ENCODE results near the gene CYP4B1.
"Not testable (repeated sequence)": the region's sequence is repeated elsewhere in the genome, so short reads cannot be mapped to it uniquely, and the experiment has no call there.

Gene CYP4B1

GRCh38 chr1:46816930-46817329 is 18.1 kb downstream of the CYP4B1 start:
- no peak for DNase-seq

GRCh38 chr1:46817814-46818213 is 19.0 kb downstream of the CYP4B1 start:
- DNase-seq: no peak

GRCh38 chr1:46818591-46818990 is 19.7 kb downstream of the CYP4B1 start:
- DNase-seq: no peak

GRCh38 chr1:46819335-46819734 is 20.5 kb downstream of the CYP4B1 start:
- no peak for DNase-seq

GRCh38 chr1:46820076-46820475 is 21.2 kb downstream of the CYP4B1 start:
- DNase-seq: no peak

GRCh38 chr1:46820560-46821060 is 21.8 kb downstream of the CYP4B1 start:
- DNase-seq: no peak

- DNase-seq: peak; percentile 60
These were observed 23.5 kb downstream of the CYP4B1 start for GRCh38 chr1:46822248-46822826.

- DNase-seq: no peak
These were observed 24.3 kb downstream of the CYP4B1 start for GRCh38 chr1:46823151-46823550.

GRCh38 chr1:46826892-46827291 is 28.0 kb downstream of the CYP4B1 start:
- DNase-seq: not testable (repeated sequence)

- DNase-seq: no peak
These were observed 31.9 kb downstream of the CYP4B1 start for GRCh38 chr1:46830665-46831322.

- not testable (repeated sequence) for DNase-seq
These were observed 36.6 kb downstream of the CYP4B1 start for GRCh38 chr1:46835469-46835868.

GRCh38 chr1:46846386-46846785 is 47.5 kb downstream of the CYP4B1 start:
- DNase-seq: not testable (repeated sequence)

GRCh38 chr1:46857660-46858065 is 58.8 kb downstream of the CYP4B1 start:
- not testable (repeated sequence) for DNase-seq

- no peak for DNase-seq
These were observed 63.5 kb downstream of the CYP4B1 start for GRCh38 chr1:46862348-46862747.
